ENCODE data around the gene ATP5F1C. TPM values are rescaled to one million over a fixed set of nuclear protein-coding genes. Genes with fewer than 3 reads are reported as not detected.

The ATP5F1C gene
- total RNA-seq, 1 experiment from 2014 or later = 189 TPM

- DNase-seq (ENCODE audit: low read depth, low spot score) = no peak
- Histone ChIP-seq H3K27ac (ENCODE audit: low read length) (no peak overlapping the region), H3K9me3 (ENCODE audit: control insufficient read depth, insufficient read depth, low read depth, low read length) (no peaks in the 10 kb centered on the region), H3K4me1 (ENCODE audit: control insufficient read depth, insufficient read depth, low read length) (no peaks in the 10 kb centered on the region), H3K27me3 (ENCODE audit: control insufficient read depth, insufficient read depth, low read length) (no peaks in the 10 kb centered on the region), H3K4me3 (ENCODE audit: low read depth in 2 of 2, low read length in 2 of 2) (no peak overlapping the region), H3K36me3 (ENCODE audit: control insufficient read depth, insufficient read depth, low read length) (no peaks in the 10 kb centered on the region; the same call in 1 of the 2 replicates)
- CTCF ChIA-PET = no interaction called here
- no peak for ATAC-seq
- in situ Hi-C loops (cut with HindIII; ENCODE audit: low pct_unique_long_range_greater_than_20kb, low sequenced_read_pairs) = no loop called here
- no TSS peak for BruUV-seq (replicated peaks)
- TF ChIP-seq REST (IDR thresholded peaks at IDR 0.05; ENCODE audit: insufficient read depth in 1 of 2, low read depth in 2 of 2, low read length in 1 of 2) (no peak), CTCF (IDR thresholded peaks at IDR 0.05) (no peak)
- intact Hi-C loops (cut with micrococcal nuclease; ENCODE audit: unreplicated experiment) = no loop called here
- POLR2A ChIA-PET = no interaction called here
These were observed 65.9 kb downstream of the ATP5F1C start for GRCh38 chr10:7853890-7854289.

- Histone ChIP-seq H3K27ac (ENCODE audit: low read length) (no peak overlapping the region), H3K27me3 (ENCODE audit: control insufficient read depth, insufficient read depth, low read length) (no peaks in the 10 kb centered on the region), H3K4me1 (ENCODE audit: control insufficient read depth, insufficient read depth, low read length) (no peaks in the 10 kb centered on the region), H3K9me3 (ENCODE audit: control insufficient read depth, insufficient read depth, low read depth, low read length) (no peaks in the 10 kb centered on the region), H3K4me3 (ENCODE audit: low read depth in 2 of 2, low read length in 2 of 2) (no peak overlapping the region), H3K36me3 (ENCODE audit: control insufficient read depth, insufficient read depth, low read length) (no peaks in the 10 kb centered on the region; the same call in 1 of the 2 replicates)
- TF ChIP-seq TCF7L2 (IDR thresholded peaks at IDR 0.05; ENCODE audit: low read depth, low read length) (no peak), CTCF (IDR thresholded peaks at IDR 0.05) (no peak), POLR2AphosphoS5 (IDR thresholded peaks at IDR 0.05; ENCODE audit: low read depth, low read length) (no peak), REST (IDR thresholded peaks at IDR 0.05; ENCODE audit: insufficient read depth in 1 of 2, low read depth in 2 of 2, low read length in 1 of 2) (no peak), SIN3A (IDR thresholded peaks at IDR 0.05; ENCODE audit: borderline replicate concordance, insufficient read depth, low read depth, low read length) (no peak)
- ChIA-PET CTCF (no interaction called here), POLR2A (no interaction called here)
- intact Hi-C loops (cut with micrococcal nuclease; ENCODE audit: unreplicated experiment) (no loop called here), in situ Hi-C loops (cut with HindIII; ENCODE audit: low pct_unique_long_range_greater_than_20kb, low sequenced_read_pairs) (no loop called here)
- ATAC-seq = no peak
- no peak for DNase-seq (ENCODE audit: low read depth, low spot score)
- no TSS peak for BruUV-seq (replicated peaks)
These were observed 67.2 kb downstream of the ATP5F1C start for GRCh38 chr10:7855205-7855604.
